HCT116 (cell line): ENCODE measurements around the gene GLB1L. TPM values are rescaled to one million over a fixed set of nuclear protein-coding genes. Genes with fewer than 3 reads are reported as not detected.

Experiments used
- ATAC-seq: fragments of 200-7000 bp; cut with Tn5 transposase; 2 replicates; pipeline ENCODE4 v1.9.1; 2020; ENCODE audit warnings: mild to moderate bottlenecking, moderate library complexity
- BruUV-seq: library from RNA; stranded (reverse); fragments of 400-500 nt; replicated peaks from 2 replicates; lab custom pipeline; 2021; lab: Mats Ljungman, UMichigan
- CTCF ChIA-PET: fragments of 300-600 bp; sonication (Branson Sonifier 250); formaldehyde crosslinking; loops from one replicate; lab custom pipeline; 2021; ENCODE audit warnings: antibody characterized with exemption; lab: Charles Lee
- POLR2A ChIA-PET: fragments of 300-600, 350-600 bp; sonication (Branson Sonifier 250); formaldehyde crosslinking; loops from one replicate; lab custom pipeline; 2021; ENCODE audit warnings: antibody characterized with exemption; lab: Charles Lee
- RAD21 ChIA-PET, 2 experiments: fragments of 300-600 bp; sonication (Branson Sonifier 250); formaldehyde crosslinking; loops; one replicate each; lab custom pipeline; 2023; ENCODE audit warnings: low total read pairs in 2 of 2; ENCODE audit not compliant: uncharacterized antibody in 2 of 2, unreplicated experiment in 2 of 2, low non-redundant PET in 1 of 2; lab: Charles Lee
- DNase-seq: peaks from one replicate; pipeline ENCODE4 v3.0.0-alpha.2; 2010; ENCODE audit warnings: low read depth, low spot score
- H2AFZ ChIP-seq: fragments of 200-600 bp; shearing (Covaris generic), sonication (generic); 2 replicates; pipeline ENCODE4 v1.6.1; 2017; ENCODE audit warnings: low read depth, mixed run types, mixed read lengths, antibody characterized with exemption, low read length; ENCODE audit not compliant: poor library complexity, severe bottlenecking
- H3K27ac ChIP-seq: 2 replicates; pipeline ENCODE4 v1.5.1; 2012; ENCODE audit warnings: low read depth, low read length
- H3K27me3 ChIP-seq: fragments of 200-600 bp; sonication (generic); 2 replicates; pipeline ENCODE4 v1.6.1; 2016; ENCODE audit warnings: mixed run types, low read length, mixed read lengths; ENCODE audit not compliant: insufficient read depth
- H3K36me3 ChIP-seq, 2 experiments: fragments of 200-500 bp in 1 of 2; fragments of 200-600 bp in 1 of 2; sonication (Bioruptor generic) in 1 of 2; sonication (generic) in 1 of 2; 2 replicates each; pipeline versions ENCODE4 v1.5.1 to v1.6.1; 2014 to 2016; ENCODE audit warnings: low read length in 2 of 2, inconsistent platforms in 1 of 2, mixed read lengths in 1 of 2, mixed run types in 1 of 2; ENCODE audit not compliant: insufficient read depth in 2 of 2, control insufficient read depth in 1 of 2
- H3K4me1 ChIP-seq, 2 experiments: fragments of 200-600 bp in 1 of 2; sonication (generic) in 1 of 2; 2 replicates each; pipeline versions ENCODE4 v1.5.1 to v1.6.1; 2012 to 2017; ENCODE audit warnings: low read length in 2 of 2, inconsistent platforms in 1 of 2, mild to moderate bottlenecking in 1 of 2, mixed read lengths in 1 of 2, mixed run types in 1 of 2, moderate library complexity in 1 of 2; ENCODE audit not compliant: insufficient read depth in 2 of 2, control insufficient read depth in 1 of 2
- H3K4me2 ChIP-seq: fragments of 200-600 bp; sonication (generic); 2 replicates; pipeline ENCODE4 v1.6.1; 2017; ENCODE audit warnings: mixed run types, low read length, mixed read lengths
- H3K4me3 ChIP-seq, 2 experiments: fragments of 200-600 bp in 1 of 2; sonication (generic) in 1 of 2; replicated peaks in 1 of 2; 2 replicates each; pipeline ENCODE4 v1.5.1; 2011 to 2016; ENCODE audit warnings: low read length in 2 of 2, control low read depth in 1 of 2, low read depth in 1 of 2, mild to moderate bottlenecking in 1 of 2, mixed read lengths in 1 of 2, mixed run types in 1 of 2
- H3K79me2 ChIP-seq: fragments of 200-600 bp; sonication (generic); 2 replicates; pipeline ENCODE4 v1.6.1; 2017; ENCODE audit warnings: mild to moderate bottlenecking, mixed run types, low read length, moderate library complexity, mixed read lengths; ENCODE audit not compliant: insufficient read depth
- H3K9ac ChIP-seq: fragments of 200-600 bp; sonication (generic); 2 replicates; pipeline ENCODE4 v1.6.1; 2016; ENCODE audit warnings: low read length, mixed read lengths
- H3K9me2 ChIP-seq: fragments of 200-600 bp; sonication (generic), shearing (Covaris generic); 2 replicates; pipeline ENCODE4 v1.6.1; 2017; ENCODE audit warnings: mixed run types, mild to moderate bottlenecking, moderate library complexity; ENCODE audit not compliant: insufficient read depth
- H3K9me3 ChIP-seq, 2 experiments: fragments of 200-500 bp in 1 of 2; fragments of 200-600 bp in 1 of 2; sonication (Bioruptor generic) in 1 of 2; sonication (generic) in 1 of 2; 2 replicates each; pipeline ENCODE4 v1.6.1; 2014 to 2017; ENCODE audit warnings: low read length in 2 of 2, mixed read lengths in 2 of 2, inconsistent platforms in 1 of 2, low read depth in 1 of 2, mild to moderate bottlenecking in 1 of 2, mixed run types in 1 of 2, moderate library complexity in 1 of 2; ENCODE audit not compliant: control insufficient read depth in 1 of 2, insufficient read depth in 1 of 2
- H4K20me1 ChIP-seq: fragments of 200-600 bp; sonication (generic), shearing (Covaris generic); 2 replicates; pipeline ENCODE4 v1.6.1; 2017; ENCODE audit warnings: mixed run types, mild to moderate bottlenecking, moderate library complexity; ENCODE audit not compliant: insufficient read depth
- EGR1 ChIP-seq: IDR thresholded peaks from 2 replicates; pipeline ENCODE4 v1.6.1; 2012; ENCODE audit warnings: low read depth
- POLR2A ChIP-seq: IDR thresholded peaks from 2 replicates; pipeline ENCODE4 v1.7.0; 2011; ENCODE audit warnings: borderline replicate concordance; ENCODE audit not compliant: insufficient read depth, insufficient read length; ENCODE audit errors: extremely low read depth
- POLR2AphosphoS5 ChIP-seq: IDR thresholded peaks from 2 replicates; pipeline ENCODE4 v1.6.1; 2011; ENCODE audit warnings: mild to moderate bottlenecking, low read depth, low read length, moderate library complexity
- SIN3A ChIP-seq: IDR thresholded peaks from 2 replicates; pipeline ENCODE4 v1.6.1; 2012; ENCODE audit warnings: low read depth
- TCF7L2 ChIP-seq: IDR thresholded peaks from 2 replicates; pipeline ENCODE4 v1.7.0; 2011; ENCODE audit warnings: borderline replicate concordance, inconsistent platforms; ENCODE audit not compliant: insufficient read depth, insufficient read length; ENCODE audit errors: extremely low read depth
- intact Hi-C: fragments of 100-400 bp; cut with micrococcal nuclease; formaldehyde crosslinking; loops from 2 replicates; pipeline ENCODE4 v1.10.0; 2022
- total RNA-seq: library from RNA; stranded (reverse); gene quantifications from one replicate; pipeline ENCODE4 v1.2.1, GENCODE V29; 2021; ENCODE audit not compliant: unreplicated experiment
- TF ChIP-seq, protein P1 (sequence below): IDR thresholded peaks from 2 replicates; pipeline ENCODE4 v1.6.1; 2012; ENCODE audit warnings: low read depth
- TF ChIP-seq, protein P2 (sequence below): IDR thresholded peaks from 2 replicates; pipeline ENCODE4 v1.6.1; 2011; ENCODE audit warnings: mild to moderate bottlenecking, low read length, moderate library complexity; ENCODE audit not compliant: insufficient replicate concordance; ENCODE audit errors: extremely low read depth

GLB1L gene
- total RNA-seq, 1 experiment from 2014 or later: 6.6 TPM

- Histone ChIP-seq H3K27me3 (no peaks in the 10 kb centered on the region), H3K9ac (peak overlapping the region; percentile 77; the same call in 1 of the 2 replicates), H2AFZ (no peak overlapping the region), H3K9me2 (no peaks in the 10 kb centered on the region), H4K20me1 (no peaks in the 10 kb centered on the region), H3K9me3 (peaks cover 0 to 9% of the 10 kb centered on the region in 2 experiments; a peak in 2 of 4 replicates), H3K4me2 (peak overlapping the region; percentile 94), H3K4me1 (peaks cover 11 to 17% of the 10 kb centered on the region in 2 experiments), H3K36me3 (peaks cover 10 to 16% of the 10 kb centered on the region in 2 experiments; a peak in 3 of 4 replicates), H3K4me3 (peak overlapping the region in 1 of 2 experiments; percentile 67; a peak in 1 of 4 replicates), H3K79me2 (no peaks in the 10 kb centered on the region), H3K27ac (peak overlapping the region; percentile 63)
- ATAC-seq: no peak
- intact Hi-C loops: loop anchor here (2.0 kb wide), 1 partner anchor 31 kb away; the partner anchor contains the start of gene CNPPD1
- POLR2A ChIA-PET: interaction anchor here (2.2 kb wide), 1 partner anchor 9 kb away, joined by 18 read pairs; no protein-coding TSS in a partner anchor
- TF ChIP-seq, protein P1, sequence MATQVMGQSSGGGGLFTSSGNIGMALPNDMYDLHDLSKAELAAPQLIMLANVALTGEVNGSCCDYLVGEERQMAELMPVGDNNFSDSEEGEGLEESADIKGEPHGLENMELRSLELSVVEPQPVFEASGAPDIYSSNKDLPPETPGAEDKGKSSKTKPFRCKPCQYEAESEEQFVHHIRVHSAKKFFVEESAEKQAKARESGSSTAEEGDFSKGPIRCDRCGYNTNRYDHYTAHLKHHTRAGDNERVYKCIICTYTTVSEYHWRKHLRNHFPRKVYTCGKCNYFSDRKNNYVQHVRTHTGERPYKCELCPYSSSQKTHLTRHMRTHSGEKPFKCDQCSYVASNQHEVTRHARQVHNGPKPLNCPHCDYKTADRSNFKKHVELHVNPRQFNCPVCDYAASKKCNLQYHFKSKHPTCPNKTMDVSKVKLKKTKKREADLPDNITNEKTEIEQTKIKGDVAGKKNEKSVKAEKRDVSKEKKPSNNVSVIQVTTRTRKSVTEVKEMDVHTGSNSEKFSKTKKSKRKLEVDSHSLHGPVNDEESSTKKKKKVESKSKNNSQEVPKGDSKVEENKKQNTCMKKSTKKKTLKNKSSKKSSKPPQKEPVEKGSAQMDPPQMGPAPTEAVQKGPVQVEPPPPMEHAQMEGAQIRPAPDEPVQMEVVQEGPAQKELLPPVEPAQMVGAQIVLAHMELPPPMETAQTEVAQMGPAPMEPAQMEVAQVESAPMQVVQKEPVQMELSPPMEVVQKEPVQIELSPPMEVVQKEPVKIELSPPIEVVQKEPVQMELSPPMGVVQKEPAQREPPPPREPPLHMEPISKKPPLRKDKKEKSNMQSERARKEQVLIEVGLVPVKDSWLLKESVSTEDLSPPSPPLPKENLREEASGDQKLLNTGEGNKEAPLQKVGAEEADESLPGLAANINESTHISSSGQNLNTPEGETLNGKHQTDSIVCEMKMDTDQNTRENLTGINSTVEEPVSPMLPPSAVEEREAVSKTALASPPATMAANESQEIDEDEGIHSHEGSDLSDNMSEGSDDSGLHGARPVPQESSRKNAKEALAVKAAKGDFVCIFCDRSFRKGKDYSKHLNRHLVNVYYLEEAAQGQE: no peak
- no peak for TF ChIP-seq POLR2AphosphoS5
- TF ChIP-seq POLR2A: no peak
- TF ChIP-seq, protein P2, sequence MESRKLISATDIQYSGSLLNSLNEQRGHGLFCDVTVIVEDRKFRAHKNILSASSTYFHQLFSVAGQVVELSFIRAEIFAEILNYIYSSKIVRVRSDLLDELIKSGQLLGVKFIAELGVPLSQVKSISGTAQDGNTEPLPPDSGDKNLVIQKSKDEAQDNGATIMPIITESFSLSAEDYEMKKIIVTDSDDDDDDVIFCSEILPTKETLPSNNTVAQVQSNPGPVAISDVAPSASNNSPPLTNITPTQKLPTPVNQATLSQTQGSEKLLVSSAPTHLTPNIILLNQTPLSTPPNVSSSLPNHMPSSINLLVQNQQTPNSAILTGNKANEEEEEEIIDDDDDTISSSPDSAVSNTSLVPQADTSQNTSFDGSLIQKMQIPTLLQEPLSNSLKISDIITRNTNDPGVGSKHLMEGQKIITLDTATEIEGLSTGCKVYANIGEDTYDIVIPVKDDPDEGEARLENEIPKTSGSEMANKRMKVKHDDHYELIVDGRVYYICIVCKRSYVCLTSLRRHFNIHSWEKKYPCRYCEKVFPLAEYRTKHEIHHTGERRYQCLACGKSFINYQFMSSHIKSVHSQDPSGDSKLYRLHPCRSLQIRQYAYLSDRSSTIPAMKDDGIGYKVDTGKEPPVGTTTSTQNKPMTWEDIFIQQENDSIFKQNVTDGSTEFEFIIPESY: no peak
- TF ChIP-seq TCF7L2: no peak
- no peak for TF ChIP-seq EGR1
- no peak for TF ChIP-seq SIN3A
- DNase-seq: no peak
- RAD21 ChIA-PET: no interaction called here
- CTCF ChIA-PET: no interaction called here
- BruUV-seq: no TSS peak
Observed at GRCh38 chr2:219207884-219208740, 37.1 kb downstream of the GLB1L start.
